Kidney epithelial cell (primary cell): Measurements from ENCODE around the gene PBX4. TPM values are rescaled to one million over a fixed set of nuclear protein-coding genes. Genes with fewer than 3 reads are reported as not detected.

Source experiments
- DNase-seq: peaks from one replicate; pipeline ENCODE4 v3.0.0-alpha.2; 2010; ENCODE audit warnings: low read depth
- H3K27me3 ChIP-seq: 2 replicates; pipeline ENCODE4 v1.6.0; 2011; ENCODE audit warnings: low read length; ENCODE audit not compliant: control insufficient read depth, insufficient read depth
- H3K36me3 ChIP-seq: 2 replicates; pipeline ENCODE4 v1.5.1; 2011; ENCODE audit warnings: low read length; ENCODE audit not compliant: control insufficient read depth, insufficient read depth
- H3K4me3 ChIP-seq: 2 replicates; pipeline ENCODE4 v1.5.1; 2011; ENCODE audit warnings: low read depth, mild to moderate bottlenecking, control low read depth, low read length
- CTCF ChIP-seq: IDR thresholded peaks from 2 replicates; pipeline ENCODE4 v1.5.1; 2011; ENCODE audit warnings: mild to moderate bottlenecking, moderate library complexity, low read length, control low read depth, inconsistent platforms; ENCODE audit not compliant: insufficient read depth, poor library complexity, severe bottlenecking
- total RNA-seq: library from RNA; depleted of rRNA; stranded (reverse); fragments of >200 nt; gene quantifications from 2 replicates; pipeline ENCODE4 v1.2.3, GENCODE V29; 2015

Gene PBX4
- total RNA-seq, 1 donor from 2014 or later, result 1.7 TPM

- DNase-seq, result no peak
- Histone ChIP-seq H3K27me3 (peaks cover 50% of the 10 kb centered on the region), H3K4me3 (no peak within 1 kb of the TSS), H3K36me3 (no peaks in the 10 kb centered on the region)
- no peak for TF ChIP-seq CTCF
These were observed 80.3 kb downstream of the PBX4 start, which contains the start of gene CILP2 for GRCh38 chr19:19538061-19538784. CILP2 (plus strand) TSS chr19:19538265; CDS start chr19:19538350, 85 bp downstream.

GRCh38 chr19:19537075-19538048 is 81.1 kb downstream of the PBX4 start:
- no peak for TF ChIP-seq CTCF
- Histone ChIP-seq H3K4me3 (no peak overlapping the region), H3K36me3 (no peaks in the 10 kb centered on the region), H3K27me3 (peaks cover 50% of the 10 kb centered on the region)
- DNase-seq, result no peak

- no peaks in the 10 kb centered on the region for H3K36me3 ChIP-seq
- peaks cover 40% of the 10 kb centered on the region for H3K27me3 ChIP-seq
- TF ChIP-seq CTCF, result no peak
- no peak overlapping the region for H3K4me3 ChIP-seq
- no peak for DNase-seq
These were observed 82.9 kb downstream of the PBX4 start for GRCh38 chr19:19535311-19536191.

GRCh38 chr19:19534556-19535265 is 83.8 kb downstream of the PBX4 start:
- Histone ChIP-seq H3K27me3 (peaks cover 31% of the 10 kb centered on the region), H3K4me3 (no peak overlapping the region), H3K36me3 (no peaks in the 10 kb centered on the region)
- TF ChIP-seq CTCF, result no peak
- no peak for DNase-seq

- Histone ChIP-seq H3K4me3 (no peak overlapping the region), H3K27me3 (peaks cover 25% of the 10 kb centered on the region), H3K36me3 (no peaks in the 10 kb centered on the region)
- TF ChIP-seq CTCF, result no peak
- DNase-seq, result no peak
These were observed 84.6 kb downstream of the PBX4 start for GRCh38 chr19:19533841-19534240.
